Suppressor macrophage treated with lipopolysaccharide for 4 hours (primary cell): ENCODE measurements around the gene TMEM184C.
A peak's percentile ranks its signal among the peaks of the same experiment; 100 is the strongest.

ENCODE experiments used
- DNase-seq: peaks from one replicate; pipeline ENCODE4 v3.0.0-alpha.2; 2020

The TMEM184C gene

GRCh38 chr4:147605499-147605898, 11.7 kb upstream of the TMEM184C start:
- no peak for DNase-seq

- no peak for DNase-seq
Measured at GRCh38 chr4:147607471-147607870, 9.7 kb upstream of the TMEM184C start.

- DNase-seq: no peak
Measured at GRCh38 chr4:147610686-147611085, 6.5 kb upstream of the TMEM184C start.

- no peak for DNase-seq
Measured at GRCh38 chr4:147616849-147617172, 386 bp upstream of the TMEM184C start.

GRCh38 chr4:147617841-147618691, 869 bp downstream of the TMEM184C start:
- DNase-seq: peak; percentile 7

GRCh38 chr4:147620315-147620714, 3.1 kb downstream of the TMEM184C start:
- no peak for DNase-seq

GRCh38 chr4:147625733-147626132, 8.5 kb downstream of the TMEM184C start:
- DNase-seq: no peak

GRCh38 chr4:147626903-147627302, 9.7 kb downstream of the TMEM184C start:
- no peak for DNase-seq

- DNase-seq: no peak
Measured at GRCh38 chr4:147628415-147628814, 11.2 kb downstream of the TMEM184C start.

- no peak for DNase-seq
Measured at GRCh38 chr4:147629783-147630730, 12.9 kb downstream of the TMEM184C start.

GRCh38 chr4:147633113-147633512, 15.9 kb downstream of the TMEM184C start:
- no peak for DNase-seq

GRCh38 chr4:147633643-147634042, 16.4 kb downstream of the TMEM184C start:
- DNase-seq: no peak

- DNase-seq: no peak
Measured at GRCh38 chr4:147635348-147635747, 18.2 kb downstream of the TMEM184C start.

GRCh38 chr4:147638365-147638764, 21.2 kb downstream of the TMEM184C start:
- no peak for DNase-seq

GRCh38 chr4:147638942-147639341, 21.7 kb downstream of the TMEM184C start:
- DNase-seq: no peak

GRCh38 chr4:147639388-147639787, 22.2 kb downstream of the TMEM184C start:
- DNase-seq: no peak

GRCh38 chr4:147640331-147640730, 23.1 kb downstream of the TMEM184C start:
- DNase-seq: no peak

GRCh38 chr4:147643616-147644015, 26.4 kb downstream of the TMEM184C start:
- no peak for DNase-seq

- DNase-seq: no peak
Measured at GRCh38 chr4:147644471-147644870, 27.3 kb downstream of the TMEM184C start.

- DNase-seq: no peak
Measured at GRCh38 chr4:147645099-147645498, 27.9 kb downstream of the TMEM184C start.

- DNase-seq: no peak
Measured at GRCh38 chr4:147648656-147649055, 31.5 kb downstream of the TMEM184C start.

GRCh38 chr4:147651563-147651962, 34.4 kb downstream of the TMEM184C start:
- DNase-seq: peak; percentile 3

- no peak for DNase-seq
Measured at GRCh38 chr4:147655639-147656038, 38.4 kb downstream of the TMEM184C start.

- no peak for DNase-seq
Measured at GRCh38 chr4:147658501-147658900, 41.3 kb downstream of the TMEM184C start.
